Tibial nerve (tissue), 4 donors: ENCODE data around the gene SERINC3.

Experiments used
- EP300 ChIP-seq, 2 donors: sonication (generic); formaldehyde crosslinking; IDR thresholded peaks; one replicate each; pipeline ENCODE4 v1.6.1; 2017; ENCODE audit warnings: antibody characterized with exemption in 2 of 2, mild to moderate bottlenecking in 1 of 2
- TF ChIP-seq, protein P1 (sequence below), 5 experiments: fragments of 200-600 bp in 3 of 5; fragments of 450-650 bp in 2 of 5; sonication (generic) in 3 of 5; IDR thresholded peaks; one replicate each; pipeline ENCODE4 v1.5.1; 2016 to 2019; ENCODE audit warnings: antibody characterized with exemption in 5 of 5, mild to moderate bottlenecking in 3 of 5, moderate library complexity in 2 of 5

DNA sequence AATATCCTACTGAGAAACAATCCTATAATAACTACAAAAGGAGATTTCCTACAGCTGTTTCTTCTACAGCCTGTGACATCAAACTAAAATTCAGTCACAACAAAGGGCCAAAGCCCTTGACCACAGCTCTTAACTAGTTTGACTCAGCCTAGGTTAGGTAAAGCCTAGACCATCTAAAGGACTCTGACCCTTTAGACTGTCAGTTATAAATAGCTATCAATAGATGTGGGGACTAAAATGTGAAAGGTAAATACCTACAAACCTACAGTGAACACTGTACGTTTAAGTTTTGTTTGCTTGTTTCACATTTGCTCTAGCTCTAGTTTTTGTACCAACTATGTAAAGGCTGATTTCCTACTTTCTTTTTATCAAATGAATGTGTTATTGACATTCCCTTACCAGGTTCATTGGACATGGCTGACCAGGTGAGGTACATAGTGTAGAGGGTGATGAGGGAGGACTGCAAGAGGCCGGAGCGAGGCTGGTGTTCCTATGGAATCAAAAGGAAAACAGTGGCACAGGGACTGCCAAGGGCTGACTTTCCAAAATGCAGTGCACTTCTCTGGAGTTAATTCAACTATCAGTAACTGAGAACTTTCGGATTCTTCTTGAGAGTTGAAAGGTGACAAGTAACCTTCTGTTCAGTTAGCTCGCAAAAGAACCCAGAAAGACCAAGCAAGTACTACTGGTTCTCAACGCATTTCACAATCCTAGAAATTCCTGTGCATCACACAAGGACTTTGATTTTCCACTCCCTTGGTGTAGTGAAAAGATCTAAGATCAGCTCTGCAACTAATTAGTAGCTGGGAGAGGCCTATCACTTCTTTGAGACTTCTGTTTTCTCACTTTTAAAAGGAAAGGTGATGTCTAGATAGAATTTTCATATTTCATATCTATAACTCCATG lies 17.2 kb downstream of the SERINC3 start:
- TF ChIP-seq, protein P1, sequence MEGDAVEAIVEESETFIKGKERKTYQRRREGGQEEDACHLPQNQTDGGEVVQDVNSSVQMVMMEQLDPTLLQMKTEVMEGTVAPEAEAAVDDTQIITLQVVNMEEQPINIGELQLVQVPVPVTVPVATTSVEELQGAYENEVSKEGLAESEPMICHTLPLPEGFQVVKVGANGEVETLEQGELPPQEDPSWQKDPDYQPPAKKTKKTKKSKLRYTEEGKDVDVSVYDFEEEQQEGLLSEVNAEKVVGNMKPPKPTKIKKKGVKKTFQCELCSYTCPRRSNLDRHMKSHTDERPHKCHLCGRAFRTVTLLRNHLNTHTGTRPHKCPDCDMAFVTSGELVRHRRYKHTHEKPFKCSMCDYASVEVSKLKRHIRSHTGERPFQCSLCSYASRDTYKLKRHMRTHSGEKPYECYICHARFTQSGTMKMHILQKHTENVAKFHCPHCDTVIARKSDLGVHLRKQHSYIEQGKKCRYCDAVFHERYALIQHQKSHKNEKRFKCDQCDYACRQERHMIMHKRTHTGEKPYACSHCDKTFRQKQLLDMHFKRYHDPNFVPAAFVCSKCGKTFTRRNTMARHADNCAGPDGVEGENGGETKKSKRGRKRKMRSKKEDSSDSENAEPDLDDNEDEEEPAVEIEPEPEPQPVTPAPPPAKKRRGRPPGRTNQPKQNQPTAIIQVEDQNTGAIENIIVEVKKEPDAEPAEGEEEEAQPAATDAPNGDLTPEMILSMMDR (IDR thresholded peaks at IDR 0.05): no peak
- no peak for TF ChIP-seq EP300 (IDR thresholded peaks at IDR 0.05)
